T-helper 1 cell (primary cell): ENCODE measurements around the gene CYB561.
A peak's percentile ranks its signal among the peaks of the same experiment; 100 is the strongest.

Source experiments
- DNase-seq, 5 donors: peaks; one replicate each; pipeline ENCODE4 v3.0.0-alpha.2; 2012 to 2020

CYB561 gene

DNA sequence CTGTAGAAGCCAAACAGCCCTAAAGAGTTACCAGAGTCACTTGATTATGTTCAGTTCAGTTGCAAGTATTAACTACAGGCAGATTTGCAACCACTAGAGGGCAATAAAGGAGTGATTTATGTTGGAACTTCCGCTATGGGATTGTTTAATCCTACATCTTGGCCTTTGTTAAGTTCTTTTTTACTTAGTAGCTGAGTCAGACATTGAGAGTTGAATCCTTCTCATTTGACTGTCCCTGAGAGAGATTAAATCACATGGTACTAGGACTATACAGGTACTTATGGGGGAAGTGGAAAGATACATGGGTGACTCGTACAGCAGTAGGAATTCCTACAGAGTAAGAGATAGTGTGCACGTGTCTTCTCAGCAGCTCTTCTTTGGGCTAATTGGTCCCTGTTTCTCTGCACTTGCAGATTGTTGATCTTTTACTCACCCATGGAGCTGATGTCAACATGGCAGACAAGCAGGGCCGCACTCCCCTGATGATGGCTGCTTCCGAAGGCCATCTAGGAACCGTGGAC is 40.3 kb downstream of the CYB561 start:
- peak in 1 of 5 donors; percentile 49 for DNase-seq

DNA sequence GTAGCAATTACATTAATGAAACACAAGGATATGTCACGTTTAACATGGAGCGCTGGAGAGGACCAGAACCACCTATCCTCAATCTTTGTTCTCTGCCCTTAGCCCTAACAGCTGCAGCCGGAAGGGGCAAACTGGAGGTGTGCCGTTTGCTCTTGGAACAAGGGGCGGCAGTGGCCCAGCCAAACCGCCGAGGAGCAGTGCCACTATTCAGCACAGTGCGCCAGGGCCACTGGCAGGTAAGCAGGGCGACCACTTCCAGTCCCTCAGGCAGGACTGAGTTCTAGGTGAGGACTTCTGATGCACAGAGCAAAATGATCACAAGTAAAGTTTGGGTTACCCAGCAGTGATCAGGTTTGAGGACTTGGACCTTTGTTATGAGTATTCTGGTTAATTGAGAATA is 41.1 kb downstream of the CYB561 start:
- no peak for DNase-seq

DNA sequence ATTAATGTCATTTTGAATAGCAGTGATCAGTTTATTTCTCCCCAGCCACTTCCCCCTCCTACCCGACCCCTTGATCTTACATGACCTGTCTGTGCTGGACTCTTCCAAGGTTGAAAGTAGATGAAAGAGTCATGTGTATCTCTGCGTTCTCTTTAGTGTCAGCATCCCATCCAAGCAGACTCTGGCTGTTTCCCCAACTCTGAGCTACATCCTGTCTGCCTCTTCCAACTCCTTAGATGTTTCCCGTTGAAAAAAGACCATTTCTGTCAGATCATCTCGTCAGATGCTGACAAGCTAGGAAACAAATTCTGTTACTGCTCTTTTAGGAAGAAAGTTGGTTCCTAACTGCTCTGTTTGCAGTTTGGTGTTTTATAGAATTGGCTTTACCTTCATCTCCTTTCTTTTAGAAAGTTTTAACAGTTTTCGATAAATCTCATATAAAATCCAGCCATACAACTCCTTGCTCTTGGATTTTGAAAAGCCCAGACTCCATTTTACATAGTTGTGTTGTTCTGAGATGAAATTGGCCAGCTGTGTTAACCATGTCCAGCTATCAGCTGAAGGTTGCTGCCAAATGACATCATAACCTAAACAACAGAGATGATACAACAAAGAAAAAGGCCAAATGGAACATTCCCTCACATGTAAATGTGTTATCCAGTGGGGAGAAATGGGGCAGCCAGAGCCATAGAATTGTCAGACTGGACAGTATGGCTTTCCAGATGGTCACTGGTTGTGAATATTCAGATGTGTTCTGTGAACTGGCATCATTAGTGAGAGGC is 43.5 kb downstream of the CYB561 start:
- DNase-seq: no peak

- DNase-seq: no peak
These were observed 46.2 kb downstream of the CYB561 start for GRCh38 chr17:63399856-63400255.

DNA sequence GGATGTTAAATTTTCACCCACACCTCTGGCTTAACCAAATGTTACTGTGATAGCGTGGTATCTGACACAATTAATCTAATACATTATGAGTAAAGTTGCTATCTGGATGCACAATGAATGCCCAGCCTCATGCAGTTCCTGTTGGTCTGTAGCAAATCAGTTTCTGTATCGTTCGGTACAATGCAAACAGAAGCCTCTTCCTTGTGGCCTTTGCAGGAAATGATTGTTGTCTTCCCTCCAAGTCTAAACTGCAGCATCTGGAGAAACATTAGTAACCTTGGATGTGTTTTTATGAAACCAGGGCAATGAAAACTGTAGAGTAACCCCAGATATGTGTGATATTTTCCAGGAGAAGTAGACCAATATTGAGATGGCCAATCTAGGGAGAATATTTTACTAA is 46.8 kb downstream of the CYB561 start:
- no peak for DNase-seq

DNA sequence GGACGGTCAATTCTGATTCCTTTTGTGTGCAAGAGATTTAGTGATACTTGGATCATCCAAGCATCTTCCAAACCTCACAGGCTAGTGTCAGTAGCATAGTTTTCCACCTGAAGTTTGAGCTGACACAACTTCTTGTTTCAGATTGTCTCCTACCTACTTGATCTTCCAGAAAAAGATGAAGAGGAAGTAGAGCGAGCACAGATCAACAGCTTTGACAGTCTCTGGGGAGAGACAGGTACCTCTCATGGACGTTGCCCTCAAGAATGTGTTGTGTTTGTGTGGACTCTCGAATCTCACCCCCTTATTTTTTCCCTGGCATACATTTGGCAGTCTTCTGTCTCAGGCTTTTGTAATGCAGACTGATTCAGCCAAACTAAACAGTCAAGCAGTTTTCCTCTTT is 47.4 kb downstream of the CYB561 start:
- DNase-seq: no peak

DNA sequence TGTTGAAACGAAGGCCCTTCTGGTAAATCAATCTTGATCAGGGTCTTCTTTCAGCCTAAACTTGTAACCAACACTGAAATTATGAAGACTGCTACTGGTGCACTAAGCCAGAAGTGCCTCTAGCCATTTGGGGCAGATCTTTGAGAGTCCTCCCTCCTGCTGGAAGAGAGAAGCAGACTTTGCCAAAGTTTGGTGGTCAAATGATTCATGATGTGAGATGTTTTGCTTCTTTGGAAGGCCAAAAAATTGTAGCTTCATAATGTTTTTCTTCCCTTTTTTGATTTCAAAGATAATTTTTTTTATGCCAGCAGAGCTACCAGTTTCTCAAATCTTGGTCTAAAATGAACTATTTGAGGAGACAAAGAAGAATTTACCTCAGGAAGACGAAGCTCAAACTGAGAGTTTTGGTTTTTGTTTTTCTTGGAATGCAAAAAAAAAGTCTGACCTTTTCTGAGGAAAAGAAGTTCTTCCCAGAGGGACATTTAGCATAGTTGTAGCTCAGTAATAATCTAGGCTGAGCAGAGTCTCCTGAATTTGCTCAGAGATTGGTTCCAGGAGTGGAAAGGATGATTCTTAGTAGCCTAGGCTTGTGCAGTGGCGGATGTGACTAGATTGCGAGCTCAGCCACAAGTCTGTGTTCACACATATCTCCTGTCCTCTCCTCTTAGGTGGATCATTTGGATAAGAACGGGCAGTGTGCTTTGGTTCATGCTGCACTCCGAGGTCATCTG is 50.9 kb downstream of the CYB561 start:
- no peak for DNase-seq

DNA sequence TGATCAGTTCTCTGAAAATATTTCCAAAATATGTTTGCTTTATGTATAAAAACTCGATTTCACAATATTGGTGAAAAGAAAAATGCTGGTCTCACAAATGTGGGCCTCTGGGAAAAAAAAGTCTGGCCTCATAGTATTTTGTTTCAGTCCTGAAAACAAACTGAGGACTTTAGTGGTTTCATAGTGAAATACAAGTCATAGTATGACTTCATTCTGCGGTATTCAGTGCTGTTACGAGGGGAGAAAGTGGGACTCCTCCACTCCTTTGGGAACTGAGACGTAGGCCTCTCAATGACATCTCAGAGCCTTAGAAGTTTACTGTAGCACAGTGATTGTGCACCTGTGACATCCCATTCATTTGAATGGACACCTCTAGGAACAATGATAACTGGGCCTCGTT is 56.0 kb downstream of the CYB561 start:
- DNase-seq: no peak

DNA sequence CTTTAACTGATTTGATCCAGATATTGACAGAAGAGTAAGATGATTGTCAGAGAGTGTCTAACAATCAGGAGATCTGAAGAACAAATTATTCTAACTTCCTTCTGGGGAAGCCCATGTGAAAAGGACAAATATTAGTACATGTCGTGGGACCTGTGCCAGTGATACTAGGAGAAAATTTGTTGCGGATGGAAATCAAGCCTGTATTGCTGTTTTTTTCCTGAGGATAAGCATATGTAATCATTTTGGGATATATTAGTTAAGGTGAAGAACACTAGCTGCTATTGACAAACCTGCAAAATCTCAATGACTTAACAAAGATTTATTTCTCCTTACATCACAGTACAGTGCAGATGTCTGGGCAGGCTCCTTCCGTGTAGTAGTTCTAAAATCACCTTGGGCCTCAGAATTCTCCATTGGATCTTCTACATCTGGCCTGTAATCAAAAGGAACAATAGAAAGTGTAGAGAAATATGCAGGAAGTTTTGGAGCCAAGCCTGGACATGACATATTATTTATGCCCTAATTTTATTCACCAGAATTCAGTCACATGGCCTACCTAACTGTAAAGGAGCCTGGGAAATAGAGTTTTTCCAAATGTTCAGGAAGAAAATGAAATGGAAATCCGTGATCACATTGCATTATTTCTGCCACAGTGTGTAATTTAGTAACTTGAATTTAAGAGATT is 58.3 kb downstream of the CYB561 start:
- DNase-seq: no peak

- no peak for DNase-seq
These were observed 63.3 kb downstream of the CYB561 start for GRCh38 chr17:63382826-63383225.
